ENCODE results near the gene ODF2.

- TF ChIP-seq CTCF (IDR thresholded peaks at IDR 0.05; ENCODE audit: extremely low read depth in 1 of 2, insufficient read depth in 1 of 2, low read depth in 1 of 2, low read length in 2 of 2): no peak
- TF ChIP-seq EZH2 (IDR thresholded peaks at IDR 0.05; ENCODE audit: borderline replicate concordance, low read depth, low read length, severe bottlenecking): no peak
- no peak for TF ChIP-seq POLR2AphosphoS5 (IDR thresholded peaks at IDR 0.05; ENCODE audit: insufficient read depth, low read depth, low read length)
- TF ChIP-seq MAX (IDR thresholded peaks at IDR 0.05; ENCODE audit: insufficient read depth, insufficient read length): no peak
- TF ChIP-seq JUN (IDR thresholded peaks at IDR 0.05; ENCODE audit: borderline replicate concordance, insufficient read depth, insufficient read length, low read depth): no peak
- TF ChIP-seq POLR2A (IDR thresholded peaks at IDR 0.05; ENCODE audit: low read depth, low read length): no peak
- TF ChIP-seq FOS (IDR thresholded peaks at IDR 0.05; ENCODE audit: borderline replicate concordance, insufficient read depth, low read length): no peak
- no peak for TF ChIP-seq GATA2 (IDR thresholded peaks at IDR 0.05; ENCODE audit: insufficient read depth, insufficient read length, low read depth, low read length)
- no peak for TF ChIP-seq MYC (IDR thresholded peaks at IDR 0.05; ENCODE audit: low read depth, low read length)
Measured at GRCh38 chr9:128529191-128529590, 73.4 kb downstream of the ODF2 start.
